Testis (tissue), 2 donors: ENCODE results near the gene ZMYND19.

Source experiments
- CTCF ChIP-seq, 3 experiments: fragments of 450-650 bp in 2 of 3; fragments of 200-600 bp in 1 of 3; sonication (generic) in 1 of 3; IDR thresholded peaks; one replicate each; pipeline ENCODE4 v1.5.1; 2016 to 2019; ENCODE audit warnings: antibody characterized with exemption in 3 of 3, mild to moderate bottlenecking in 2 of 3, moderate library complexity in 1 of 3
- POLR2A ChIP-seq: fragments of 450-650 bp; IDR thresholded peaks from one replicate; pipeline ENCODE4 v1.6.1; 2017; ENCODE audit warnings: antibody characterized with exemption, mild to moderate bottlenecking, moderate library complexity

- no peak for TF ChIP-seq CTCF (IDR thresholded peaks at IDR 0.05)
- no peak for TF ChIP-seq POLR2A
Measured at GRCh38 chr9:137614631-137615386, 24.5 kb upstream of the ZMYND19 start.
